Stromal cell of bone marrow (primary cell): ENCODE data around the gene ADAMTS3.
"Not testable (repeated sequence)": the region's sequence is repeated elsewhere in the genome, so short reads cannot be mapped to it uniquely, and the experiment has no call there.

Experiments used
- DNase-seq: peaks from one replicate; pipeline ENCODE4 v3.0.0-alpha.2; 2012; ENCODE audit warnings: low read depth

ADAMTS3 gene

GRCh38 chr4:72468904-72469502 is 100.0 kb downstream of the ADAMTS3 start:
- DNase-seq = no peak

- no peak for DNase-seq
Observed at GRCh38 chr4:72467633-72468032, 101.4 kb downstream of the ADAMTS3 start.

- no peak for DNase-seq
Observed at GRCh38 chr4:72463724-72464123, 105.3 kb downstream of the ADAMTS3 start.

- no peak for DNase-seq
Observed at GRCh38 chr4:72457158-72457557, 111.9 kb downstream of the ADAMTS3 start.

DNA sequence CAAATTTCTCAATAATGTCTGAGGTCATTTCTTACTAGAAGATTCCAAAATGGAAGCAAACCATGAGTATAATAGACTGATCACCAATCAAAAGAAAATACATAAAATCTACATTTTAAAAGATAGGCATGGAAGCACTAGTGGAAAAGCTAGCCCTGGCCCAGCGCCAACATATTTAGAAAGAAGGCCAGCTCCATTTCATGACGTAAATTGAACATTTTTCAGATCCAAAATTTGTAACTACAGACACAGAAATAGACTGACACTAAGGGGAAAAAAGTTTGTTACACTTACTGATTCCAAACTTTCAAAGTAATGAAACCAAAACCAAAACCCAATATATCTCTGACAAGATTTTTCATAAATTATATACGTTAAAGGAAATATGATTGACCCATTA is 117.7 kb downstream of the ADAMTS3 start:
- no peak for DNase-seq

DNA sequence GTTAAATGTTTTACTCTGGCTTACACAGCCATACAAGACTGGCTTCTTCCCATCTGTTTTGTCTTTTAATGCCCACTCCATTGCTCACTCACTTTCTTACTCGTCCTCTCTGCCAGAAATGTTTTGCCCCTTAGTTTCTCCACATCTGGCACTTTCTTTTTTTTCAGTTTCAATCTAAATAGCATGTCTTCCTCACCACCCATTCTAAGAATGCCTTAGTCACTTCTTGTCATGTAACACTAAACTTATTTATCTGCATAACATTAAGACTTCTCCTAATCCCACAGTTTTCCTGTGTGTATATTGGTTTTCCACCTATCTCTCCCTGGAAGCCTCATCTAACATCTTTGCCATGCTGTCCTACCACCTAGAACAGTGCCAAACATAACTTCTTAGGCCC is 119.3 kb downstream of the ADAMTS3 start:
- DNase-seq = no peak

GRCh38 chr4:72448231-72448630 is 120.8 kb downstream of the ADAMTS3 start:
- no peak for DNase-seq

DNA sequence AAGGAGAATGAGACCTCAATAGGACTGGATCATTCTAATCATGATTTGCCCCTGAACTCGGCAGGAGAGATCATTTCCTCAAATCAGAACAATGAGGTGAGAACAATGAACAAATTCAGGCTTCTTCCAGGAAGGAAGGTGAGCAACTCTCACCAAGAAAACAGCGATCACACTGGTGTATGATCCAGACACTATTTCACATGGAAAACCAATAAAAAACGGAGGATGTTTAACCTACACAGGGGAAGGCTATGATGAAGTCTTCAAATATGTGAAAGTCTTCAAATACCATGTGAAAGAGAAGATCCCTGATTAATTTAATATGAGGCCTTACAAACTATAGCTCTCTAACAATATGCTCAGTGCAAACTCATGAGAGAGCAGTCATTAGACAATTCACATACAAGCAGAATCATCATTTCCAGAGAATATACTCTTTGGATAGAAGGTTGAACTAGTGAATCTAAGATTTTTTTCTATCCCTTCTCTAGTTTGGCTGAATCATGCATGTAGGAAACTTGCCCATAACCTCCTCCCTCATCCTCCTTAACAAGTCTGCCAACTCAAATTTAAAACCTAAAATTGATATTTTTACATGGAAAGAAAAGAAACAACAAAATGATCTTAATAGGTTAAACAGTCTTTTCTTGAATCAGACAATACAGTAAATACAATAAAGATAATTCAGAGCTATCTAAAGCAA is 122.5 kb downstream of the ADAMTS3 start:
- DNase-seq = peak; percentile 58

- DNase-seq = no peak
Observed at GRCh38 chr4:72444092-72444491, 124.9 kb downstream of the ADAMTS3 start.

- DNase-seq = no peak
Observed at GRCh38 chr4:72442715-72443114, 126.3 kb downstream of the ADAMTS3 start.

DNA sequence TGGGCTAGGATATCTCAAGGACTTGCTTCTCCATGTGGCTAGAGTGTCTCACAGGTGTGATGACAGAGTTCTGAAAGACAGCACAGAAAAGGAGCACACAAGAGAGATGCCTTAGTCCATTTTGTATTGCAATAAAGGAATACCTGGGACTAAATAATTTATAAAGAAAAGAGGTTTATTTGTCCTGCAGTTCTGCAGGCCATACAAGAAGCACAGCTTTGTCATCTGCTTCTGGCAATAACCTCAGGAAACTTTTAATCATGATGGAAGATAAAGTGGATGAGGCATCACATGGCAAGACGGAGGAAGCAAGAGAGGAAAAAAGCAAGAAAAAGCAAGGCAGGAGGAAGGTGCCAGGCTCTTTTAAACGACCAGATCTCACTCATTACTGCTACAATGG is 126.9 kb downstream of the ADAMTS3 start:
- no peak for DNase-seq

GRCh38 chr4:72440386-72440785 is 128.6 kb downstream of the ADAMTS3 start:
- no peak for DNase-seq

- no peak for DNase-seq
Observed at GRCh38 chr4:72432975-72433374, 136.0 kb downstream of the ADAMTS3 start.

DNA sequence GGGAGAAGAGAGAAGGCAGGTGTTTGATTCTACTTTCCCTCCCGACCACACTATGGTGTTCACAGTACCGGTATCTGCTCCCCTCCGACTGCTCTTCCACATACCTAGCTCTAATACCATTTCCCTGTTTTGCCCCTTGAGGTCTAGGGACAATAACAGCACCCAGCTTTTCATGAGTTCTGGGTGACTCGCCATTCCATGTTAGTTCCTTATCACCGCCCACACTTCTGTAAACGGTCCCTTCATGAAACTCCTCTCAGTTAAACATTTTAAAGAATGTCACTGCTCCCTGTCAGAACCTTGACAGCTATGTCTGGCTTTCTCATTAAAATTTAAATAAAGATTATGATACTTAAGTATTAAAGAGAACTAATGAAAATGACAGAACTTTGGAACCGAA is 136.7 kb downstream of the ADAMTS3 start:
- no peak for DNase-seq

GRCh38 chr4:72430988-72431387 is 138.0 kb downstream of the ADAMTS3 start:
- no peak for DNase-seq

GRCh38 chr4:72430050-72430449 is 139.0 kb downstream of the ADAMTS3 start:
- no peak for DNase-seq

- no peak for DNase-seq
Observed at GRCh38 chr4:72429397-72429889, 139.6 kb downstream of the ADAMTS3 start.

DNA sequence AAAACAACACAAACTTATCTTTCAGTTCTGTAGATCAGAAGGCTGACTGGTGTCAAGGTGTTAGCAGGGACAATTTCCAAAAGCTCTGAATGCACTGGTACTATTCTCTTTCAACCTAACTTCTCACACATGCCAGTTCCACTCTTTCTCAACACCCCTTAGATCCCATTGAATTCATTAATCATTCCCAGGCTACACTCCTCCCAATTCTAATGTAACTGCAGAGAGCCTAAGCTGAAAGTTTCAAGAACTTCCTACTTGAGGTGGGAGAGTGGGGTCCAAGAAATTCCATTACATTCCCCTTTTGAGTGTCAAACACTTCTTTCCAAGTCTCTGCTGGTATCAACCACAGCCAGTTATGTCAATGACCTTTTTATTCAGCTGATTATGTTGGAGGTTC is 142.0 kb downstream of the ADAMTS3 start:
- no peak for DNase-seq

- not testable (repeated sequence) for DNase-seq
Observed at GRCh38 chr4:72425908-72426307, 143.1 kb downstream of the ADAMTS3 start.

GRCh38 chr4:72424006-72424405 is 145.0 kb downstream of the ADAMTS3 start:
- DNase-seq = no peak

DNA sequence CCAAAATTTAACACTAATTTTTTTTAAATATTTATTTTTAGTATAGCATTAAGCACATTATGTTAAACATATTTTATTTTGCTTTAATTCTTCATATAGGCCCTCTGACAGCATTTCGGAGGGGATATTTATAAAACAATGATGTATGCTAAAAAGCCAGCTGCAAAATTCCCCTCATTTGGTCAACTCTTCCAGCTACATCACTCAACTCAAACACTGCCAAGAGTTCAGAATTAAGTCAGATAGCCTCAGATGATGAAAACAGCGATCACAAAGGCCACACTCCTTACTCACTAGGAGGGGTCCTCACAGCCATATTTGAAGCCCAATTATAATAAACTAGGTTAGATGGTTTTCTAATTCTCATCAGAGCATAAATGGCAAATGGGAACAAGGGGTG is 146.6 kb downstream of the ADAMTS3 start:
- no peak for DNase-seq

- DNase-seq = peak; percentile 73
Observed at GRCh38 chr4:72418458-72418857, 150.6 kb downstream of the ADAMTS3 start.

GRCh38 chr4:72410158-72410557 is 158.9 kb downstream of the ADAMTS3 start:
- DNase-seq = no peak

DNA sequence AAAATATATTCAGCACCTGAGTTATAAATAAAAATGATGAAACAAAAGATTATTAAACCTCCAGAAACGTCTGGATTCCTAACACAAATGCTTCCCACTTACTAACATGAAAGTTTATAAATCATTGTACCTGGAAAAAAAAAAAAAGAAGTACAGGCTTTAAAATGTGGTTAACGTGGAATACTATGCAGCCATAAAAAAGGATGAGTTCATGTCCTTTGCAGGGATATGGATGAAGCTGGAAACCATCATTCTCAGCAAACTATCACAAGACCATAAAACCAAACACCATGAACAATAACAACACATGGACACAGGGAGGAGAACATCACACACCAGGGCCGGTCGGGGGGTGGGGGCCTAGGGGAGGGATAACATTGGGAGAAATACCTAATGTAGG is 160.5 kb downstream of the ADAMTS3 start:
- DNase-seq = no peak
